ENCODE results near the gene TUBB8.

The TUBB8 gene

GRCh38 chr10:92153-92552 is 43.1 kb upstream of the TUBB8 start (continued):
- TF ChIP-seq, protein P1, sequence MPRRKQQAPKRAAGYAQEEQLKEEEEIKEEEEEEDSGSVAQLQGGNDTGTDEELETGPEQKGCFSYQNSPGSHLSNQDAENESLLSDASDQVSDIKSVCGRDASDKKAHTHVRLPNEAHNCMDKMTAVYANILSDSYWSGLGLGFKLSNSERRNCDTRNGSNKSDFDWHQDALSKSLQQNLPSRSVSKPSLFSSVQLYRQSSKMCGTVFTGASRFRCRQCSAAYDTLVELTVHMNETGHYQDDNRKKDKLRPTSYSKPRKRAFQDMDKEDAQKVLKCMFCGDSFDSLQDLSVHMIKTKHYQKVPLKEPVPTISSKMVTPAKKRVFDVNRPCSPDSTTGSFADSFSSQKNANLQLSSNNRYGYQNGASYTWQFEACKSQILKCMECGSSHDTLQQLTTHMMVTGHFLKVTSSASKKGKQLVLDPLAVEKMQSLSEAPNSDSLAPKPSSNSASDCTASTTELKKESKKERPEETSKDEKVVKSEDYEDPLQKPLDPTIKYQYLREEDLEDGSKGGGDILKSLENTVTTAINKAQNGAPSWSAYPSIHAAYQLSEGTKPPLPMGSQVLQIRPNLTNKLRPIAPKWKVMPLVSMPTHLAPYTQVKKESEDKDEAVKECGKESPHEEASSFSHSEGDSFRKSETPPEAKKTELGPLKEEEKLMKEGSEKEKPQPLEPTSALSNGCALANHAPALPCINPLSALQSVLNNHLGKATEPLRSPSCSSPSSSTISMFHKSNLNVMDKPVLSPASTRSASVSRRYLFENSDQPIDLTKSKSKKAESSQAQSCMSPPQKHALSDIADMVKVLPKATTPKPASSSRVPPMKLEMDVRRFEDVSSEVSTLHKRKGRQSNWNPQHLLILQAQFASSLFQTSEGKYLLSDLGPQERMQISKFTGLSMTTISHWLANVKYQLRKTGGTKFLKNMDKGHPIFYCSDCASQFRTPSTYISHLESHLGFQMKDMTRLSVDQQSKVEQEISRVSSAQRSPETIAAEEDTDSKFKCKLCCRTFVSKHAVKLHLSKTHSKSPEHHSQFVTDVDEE (CRISPR knock-in tag; IDR thresholded peaks at IDR 0.05) = no peak

GRCh38 chr10:91313-91712 is 42.2 kb upstream of the TUBB8 start:
- TF ChIP-seq PPARA (CRISPR knock-in tag; IDR thresholded peaks at IDR 0.05; ENCODE audit: borderline replicate concordance) = no peak
- no peak for TF ChIP-seq ZFP30 (CRISPR knock-in tag; IDR thresholded peaks at IDR 0.05)
- TF ChIP-seq CSRNP3 (CRISPR knock-in tag; IDR thresholded peaks at IDR 0.05) = no peak
- TF ChIP-seq, protein P2, sequence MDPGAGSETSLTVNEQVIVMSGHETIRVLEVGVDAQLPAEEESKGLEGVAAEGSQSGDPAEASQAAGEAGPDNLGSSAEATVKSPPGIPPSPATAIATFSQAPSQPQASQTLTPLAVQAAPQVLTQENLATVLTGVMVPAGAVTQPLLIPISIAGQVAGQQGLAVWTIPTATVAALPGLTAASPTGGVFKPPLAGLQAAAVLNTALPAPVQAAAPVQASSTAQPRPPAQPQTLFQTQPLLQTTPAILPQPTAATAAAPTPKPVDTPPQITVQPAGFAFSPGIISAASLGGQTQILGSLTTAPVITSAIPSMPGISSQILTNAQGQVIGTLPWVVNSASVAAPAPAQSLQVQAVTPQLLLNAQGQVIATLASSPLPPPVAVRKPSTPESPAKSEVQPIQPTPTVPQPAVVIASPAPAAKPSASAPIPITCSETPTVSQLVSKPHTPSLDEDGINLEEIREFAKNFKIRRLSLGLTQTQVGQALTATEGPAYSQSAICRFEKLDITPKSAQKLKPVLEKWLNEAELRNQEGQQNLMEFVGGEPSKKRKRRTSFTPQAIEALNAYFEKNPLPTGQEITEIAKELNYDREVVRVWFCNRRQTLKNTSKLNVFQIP (CRISPR knock-in tag; IDR thresholded peaks at IDR 0.05; ENCODE audit: borderline replicate concordance, low read depth) = no peak
- TF ChIP-seq BACH2 (CRISPR knock-in tag; IDR thresholded peaks at IDR 0.05; ENCODE audit: borderline replicate concordance) = no peak
- no peak for TF ChIP-seq CREB5 (CRISPR knock-in tag; IDR thresholded peaks at IDR 0.05; ENCODE audit: low read depth)
- no peak for TF ChIP-seq ISL1 (CRISPR knock-in tag; IDR thresholded peaks at IDR 0.05)
- TF ChIP-seq ZNF8 (CRISPR knock-in tag; IDR thresholded peaks at IDR 0.05) = no peak
- no peak for TF ChIP-seq ZFP3 (CRISPR knock-in tag; IDR thresholded peaks at IDR 0.05)
- TF ChIP-seq, protein P3, sequence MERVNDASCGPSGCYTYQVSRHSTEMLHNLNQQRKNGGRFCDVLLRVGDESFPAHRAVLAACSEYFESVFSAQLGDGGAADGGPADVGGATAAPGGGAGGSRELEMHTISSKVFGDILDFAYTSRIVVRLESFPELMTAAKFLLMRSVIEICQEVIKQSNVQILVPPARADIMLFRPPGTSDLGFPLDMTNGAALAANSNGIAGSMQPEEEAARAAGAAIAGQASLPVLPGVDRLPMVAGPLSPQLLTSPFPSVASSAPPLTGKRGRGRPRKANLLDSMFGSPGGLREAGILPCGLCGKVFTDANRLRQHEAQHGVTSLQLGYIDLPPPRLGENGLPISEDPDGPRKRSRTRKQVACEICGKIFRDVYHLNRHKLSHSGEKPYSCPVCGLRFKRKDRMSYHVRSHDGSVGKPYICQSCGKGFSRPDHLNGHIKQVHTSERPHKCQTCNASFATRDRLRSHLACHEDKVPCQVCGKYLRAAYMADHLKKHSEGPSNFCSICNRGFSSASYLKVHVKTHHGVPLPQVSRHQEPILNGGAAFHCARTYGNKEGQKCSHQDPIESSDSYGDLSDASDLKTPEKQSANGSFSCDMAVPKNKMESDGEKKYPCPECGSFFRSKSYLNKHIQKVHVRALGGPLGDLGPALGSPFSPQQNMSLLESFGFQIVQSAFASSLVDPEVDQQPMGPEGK (CRISPR knock-in tag; IDR thresholded peaks at IDR 0.05; ENCODE audit: borderline replicate concordance) = no peak
- TF ChIP-seq RARB (CRISPR knock-in tag; IDR thresholded peaks at IDR 0.05) = no peak
- no peak for TF ChIP-seq ARNTL (CRISPR knock-in tag; IDR thresholded peaks at IDR 0.05; ENCODE audit: borderline replicate concordance, low read depth)
- no peak for TF ChIP-seq SNAI2 (CRISPR knock-in tag; IDR thresholded peaks at IDR 0.05)
- no peak for TF ChIP-seq CSDC2 (CRISPR knock-in tag; IDR thresholded peaks at IDR 0.05)
- no peak for TF ChIP-seq GLIS3 (CRISPR knock-in tag; IDR thresholded peaks at IDR 0.05)
- no peak for TF ChIP-seq TCF4 (CRISPR knock-in tag; IDR thresholded peaks at IDR 0.05; ENCODE audit: borderline replicate concordance)
- ATAC-seq = no peak

GRCh38 chr10:90161-90560 is 41.1 kb upstream of the TUBB8 start:
- TF ChIP-seq, protein P1 (CRISPR knock-in tag; IDR thresholded peaks at IDR 0.05) = no peak
- no peak for TF ChIP-seq CREB5 (CRISPR knock-in tag; IDR thresholded peaks at IDR 0.05; ENCODE audit: low read depth)
- no peak for TF ChIP-seq RARB (CRISPR knock-in tag; IDR thresholded peaks at IDR 0.05)
- no peak for TF ChIP-seq CSRNP3 (CRISPR knock-in tag; IDR thresholded peaks at IDR 0.05)
- no peak for TF ChIP-seq ZNF70 (CRISPR knock-in tag; IDR thresholded peaks at IDR 0.05)
- no peak for TF ChIP-seq ARNTL (CRISPR knock-in tag; IDR thresholded peaks at IDR 0.05; ENCODE audit: borderline replicate concordance, low read depth)
- TF ChIP-seq TCF4 (CRISPR knock-in tag; IDR thresholded peaks at IDR 0.05; ENCODE audit: borderline replicate concordance) = no peak
- TF ChIP-seq SNAI2 (CRISPR knock-in tag; IDR thresholded peaks at IDR 0.05) = no peak
- no peak for TF ChIP-seq BACH2 (CRISPR knock-in tag; IDR thresholded peaks at IDR 0.05; ENCODE audit: borderline replicate concordance)
- TF ChIP-seq, protein P2 (CRISPR knock-in tag; IDR thresholded peaks at IDR 0.05; ENCODE audit: borderline replicate concordance, low read depth) = no peak
- TF ChIP-seq PPARA (CRISPR knock-in tag; IDR thresholded peaks at IDR 0.05; ENCODE audit: borderline replicate concordance) = no peak
- TF ChIP-seq ISL1 (CRISPR knock-in tag; IDR thresholded peaks at IDR 0.05) = no peak
- no peak for TF ChIP-seq ZFP3 (CRISPR knock-in tag; IDR thresholded peaks at IDR 0.05)
- no peak for TF ChIP-seq ZNF8 (CRISPR knock-in tag; IDR thresholded peaks at IDR 0.05)
- no peak for TF ChIP-seq ZFP30 (CRISPR knock-in tag; IDR thresholded peaks at IDR 0.05)
- no peak for ATAC-seq

All from SK-N-SH treated with all-trans-retinoic acid at 6 μM for 48 hours (cell line).